GM10248 (cell line): ENCODE measurements around the gene LONRF3.

Experiments
- CTCF ChIA-PET: fragments of 300-600 bp; sonication (Branson Sonifier 250); formaldehyde crosslinking; extraction: SDS; loops from one replicate; lab custom pipeline; 2021; ENCODE audit warnings: antibody characterized with exemption; lab: Yijun Ruan, JAX
- POLR2A ChIA-PET: fragments of 350-650 bp; sonication (Branson Sonifier 250); formaldehyde crosslinking; extraction: SDS; loops from one replicate; lab custom pipeline; 2020; ENCODE audit warnings: antibody characterized with exemption; lab: Yijun Ruan, JAX
- DNase-seq: peaks from one replicate; pipeline ENCODE4 v3.0.0; 2012; ENCODE audit errors: extremely low spot score
- CTCF ChIP-seq: IDR thresholded peaks from 2 replicates; pipeline ENCODE4 v1.5.1; 2012; ENCODE audit warnings: mild to moderate bottlenecking, low read depth; ENCODE audit errors: extremely low read depth, missing control alignments, control extremely low read depth

LONRF3 gene

GRCh38 chrX:118971552-118971951 is 2.9 kb upstream of the LONRF3 start:
- TF ChIP-seq CTCF = no peak
- CTCF ChIA-PET = no interaction called here
- no peak for DNase-seq
- POLR2A ChIA-PET = no interaction called here

GRCh38 chrX:118973389-118974087 is 880 bp upstream of the LONRF3 start:
- DNase-seq = no peak
- CTCF ChIA-PET = no interaction called here
- POLR2A ChIA-PET = no interaction called here
- no peak for TF ChIP-seq CTCF

- DNase-seq = peak; percentile 38
- CTCF ChIA-PET = no interaction called here
- POLR2A ChIA-PET = no interaction called here
- TF ChIP-seq CTCF = no peak
Measured at GRCh38 chrX:118974908-118975671, 672 bp downstream of the LONRF3 start.

- CTCF ChIA-PET = no interaction called here
- TF ChIP-seq CTCF = no peak
- peak; percentile 23 for DNase-seq
- POLR2A ChIA-PET = no interaction called here
Measured at GRCh38 chrX:118975831-118976598, 1.6 kb downstream of the LONRF3 start.

- no peak for DNase-seq
- POLR2A ChIA-PET = no interaction called here
- CTCF ChIA-PET = no interaction called here
- TF ChIP-seq CTCF = no peak
Measured at GRCh38 chrX:118976599-118977340, 2.4 kb downstream of the LONRF3 start.

- ChIA-PET POLR2A (no interaction called here), CTCF (no interaction called here)
- DNase-seq = no peak
- TF ChIP-seq CTCF = no peak
Measured at GRCh38 chrX:118977424-118977823, 3.0 kb downstream of the LONRF3 start.
